ENCODE data around the gene ZRSR2. TPM values are rescaled to one million over a fixed set of nuclear protein-coding genes. Genes with fewer than 3 reads are reported as not detected.

The ZRSR2 gene
- total and polyA plus RNA-seq, 10 of the 15 experiments (the other 5 are each of a cell fraction or from before 2014, with no cell fraction given) = 8.8 to 34.1 (median 15.6) TPM

DNA sequence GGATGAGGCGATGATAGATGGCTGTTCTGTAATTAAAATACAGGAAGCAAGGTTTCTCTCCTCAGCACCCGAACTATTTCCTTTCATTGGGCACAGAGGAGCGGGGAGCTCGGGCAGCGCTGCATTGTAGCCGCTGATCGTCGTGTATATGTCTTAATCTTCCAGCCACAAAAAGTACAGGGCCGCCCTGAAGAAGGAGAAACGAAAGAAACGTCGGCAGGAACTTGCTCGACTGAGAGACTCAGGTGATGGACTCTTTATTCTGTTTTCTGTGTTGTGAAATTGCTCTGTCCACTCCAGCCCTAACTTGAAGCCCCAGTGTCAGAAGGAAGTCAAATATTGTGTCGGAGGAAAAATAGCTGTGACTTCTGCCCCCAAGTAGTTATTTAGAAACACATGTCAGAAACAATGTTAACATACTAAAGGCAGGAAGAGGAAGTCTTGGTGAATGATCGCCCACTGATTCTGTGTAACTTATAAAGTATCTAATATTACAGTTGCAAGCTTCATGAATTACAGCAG, 546 bp downstream of the ZRSR2 start:
- ChIA-PET CTCF (interaction anchor here (1.0 to 1.7 kb wide), 4 partner anchors 9 to 64 kb away, joined by 3 to 8 read pairs (median 4); partner anchors contain the start of gene AP1S2), RAD21 (ENCODE audit: unreplicated experiment) (interaction anchor here (0.6 to 1.5 kb wide), 5 partner anchors 8 to 65 kb away, joined by 3 to 5 read pairs (median 3); partner anchors contain the start of gene AP1S2), POLR2A (interaction anchor here (0.8 to 2.5 kb wide), 6 partner anchors 8 to 124 kb away, joined by 3 to 18 read pairs (median 8); partner anchors contain the start of gene AP1S2), SMC1A (ENCODE audit: uncharacterized antibody, unreplicated experiment) (interaction anchor here (0.8 to 3.2 kb wide), 5 partner anchors 9 to 65 kb away, joined by 3 to 16 read pairs (median 9); no protein-coding TSS in a partner anchor)
- FAIRE-seq (peak; percentile 80), DNase-seq (ENCODE audit: low read depth, low spot score) (peak; percentile 13), ATAC-seq (no peak; the same call in 1 of the 3 replicates)
- Histone ChIP-seq H3K27ac (ENCODE audit: control insufficient read depth, insufficient read depth) (peak overlapping the region; percentile 67), H3K36me3 (ENCODE audit: control insufficient read depth in 2 of 2, insufficient read depth in 2 of 2, low read length in 1 of 2) (peaks cover 0 to 15% of the 10 kb centered on the region in 2 experiments; a peak in 1 of 4 replicates), H3K4me3 (peak overlapping the region; percentile 71), H3K9ac (ENCODE audit: control insufficient read depth, insufficient read depth, low read length) (peak overlapping the region; percentile 78), H3K9me3 (replicated peaks; ENCODE audit: control insufficient read depth, insufficient read depth, low read length) (no peaks in the 10 kb centered on the region), H3K4me2 (ENCODE audit: control insufficient read depth, insufficient read depth) (peak overlapping the region; percentile 72), H3K27me3 (replicated peaks in 1 of 2; ENCODE audit: control insufficient read depth in 2 of 2, insufficient read depth in 2 of 2, low read length in 1 of 2) (no peaks in the 10 kb centered on the region), H3K79me2 (ENCODE audit: control insufficient read depth, insufficient read depth, low read length) (peaks cover 27% of the 10 kb centered on the region), H2AFZ (ENCODE audit: control insufficient read depth, low read depth, low read length) (peak overlapping the region; percentile 90), H4K20me1 (ENCODE audit: control insufficient read depth, insufficient read depth) (no peaks in the 10 kb centered on the region), H3K4me1 (ENCODE audit: control insufficient read depth, insufficient read depth, low read length) (no peaks in the 10 kb centered on the region)
- BruUV-seq (replicated peaks) = TSS peak; percentile 86
- 0% methylated on average over 15 of the region's 15 CpGs for WGBS (ENCODE audit: insufficient coverage, insufficient replicate concordance, low lambda C conversion rate, missing lambda C conversion rate)
- TF ChIP-seq CBFB (IDR thresholded peaks at IDR 0.05; ENCODE audit: low read depth) (no peak), WRNIP1 (IDR thresholded peaks at IDR 0.05; ENCODE audit: borderline replicate concordance, low read depth, low read length) (no peak), IKZF2 (IDR thresholded peaks at IDR 0.05) (no peak), SPI1 (IDR thresholded peaks at IDR 0.05; ENCODE audit: borderline replicate concordance, insufficient read depth, low read depth, low read length) (peak; percentile 52)
- TF ChIP-seq, protein P1, sequence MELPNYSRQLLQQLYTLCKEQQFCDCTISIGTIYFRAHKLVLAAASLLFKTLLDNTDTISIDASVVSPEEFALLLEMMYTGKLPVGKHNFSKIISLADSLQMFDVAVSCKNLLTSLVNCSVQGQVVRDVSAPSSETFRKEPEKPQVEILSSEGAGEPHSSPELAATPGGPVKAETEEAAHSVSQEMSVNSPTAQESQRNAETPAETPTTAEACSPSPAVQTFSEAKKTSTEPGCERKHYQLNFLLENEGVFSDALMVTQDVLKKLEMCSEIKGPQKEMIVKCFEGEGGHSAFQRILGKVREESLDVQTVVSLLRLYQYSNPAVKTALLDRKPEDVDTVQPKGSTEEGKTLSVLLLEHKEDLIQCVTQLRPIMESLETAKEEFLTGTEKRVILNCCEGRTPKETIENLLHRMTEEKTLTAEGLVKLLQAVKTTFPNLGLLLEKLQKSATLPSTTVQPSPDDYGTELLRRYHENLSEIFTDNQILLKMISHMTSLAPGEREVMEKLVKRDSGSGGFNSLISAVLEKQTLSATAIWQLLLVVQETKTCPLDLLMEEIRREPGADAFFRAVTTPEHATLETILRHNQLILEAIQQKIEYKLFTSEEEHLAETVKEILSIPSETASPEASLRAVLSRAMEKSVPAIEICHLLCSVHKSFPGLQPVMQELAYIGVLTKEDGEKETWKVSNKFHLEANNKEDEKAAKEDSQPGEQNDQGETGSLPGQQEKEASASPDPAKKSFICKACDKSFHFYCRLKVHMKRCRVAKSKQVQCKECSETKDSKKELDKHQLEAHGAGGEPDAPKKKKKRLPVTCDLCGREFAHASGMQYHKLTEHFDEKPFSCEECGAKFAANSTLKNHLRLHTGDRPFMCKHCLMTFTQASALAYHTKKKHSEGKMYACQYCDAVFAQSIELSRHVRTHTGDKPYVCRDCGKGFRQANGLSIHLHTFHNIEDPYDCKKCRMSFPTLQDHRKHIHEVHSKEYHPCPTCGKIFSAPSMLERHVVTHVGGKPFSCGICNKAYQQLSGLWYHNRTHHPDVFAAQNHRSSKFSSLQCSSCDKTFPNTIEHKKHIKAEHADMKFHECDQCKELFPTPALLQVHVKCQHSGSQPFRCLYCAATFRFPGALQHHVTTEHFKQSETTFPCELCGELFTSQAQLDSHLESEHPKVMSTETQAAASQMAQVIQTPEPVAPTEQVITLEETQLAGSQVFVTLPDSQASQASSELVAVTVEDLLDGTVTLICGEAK (IDR thresholded peaks at IDR 0.05; ENCODE audit: borderline replicate concordance) = peak; percentile 1; the same call in 1 of the 2 replicates
- TF ChIP-seq, protein P2, sequence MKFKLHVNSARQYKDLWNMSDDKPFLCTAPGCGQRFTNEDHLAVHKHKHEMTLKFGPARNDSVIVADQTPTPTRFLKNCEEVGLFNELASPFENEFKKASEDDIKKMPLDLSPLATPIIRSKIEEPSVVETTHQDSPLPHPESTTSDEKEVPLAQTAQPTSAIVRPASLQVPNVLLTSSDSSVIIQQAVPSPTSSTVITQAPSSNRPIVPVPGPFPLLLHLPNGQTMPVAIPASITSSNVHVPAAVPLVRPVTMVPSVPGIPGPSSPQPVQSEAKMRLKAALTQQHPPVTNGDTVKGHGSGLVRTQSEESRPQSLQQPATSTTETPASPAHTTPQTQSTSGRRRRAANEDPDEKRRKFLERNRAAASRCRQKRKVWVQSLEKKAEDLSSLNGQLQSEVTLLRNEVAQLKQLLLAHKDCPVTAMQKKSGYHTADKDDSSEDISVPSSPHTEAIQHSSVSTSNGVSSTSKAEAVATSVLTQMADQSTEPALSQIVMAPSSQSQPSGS (IDR thresholded peaks at IDR 0.05; ENCODE audit: low read length) = no peak
- in situ Hi-C loops (cut with MboI) = no loop called here
- intact Hi-C loops (cut with micrococcal nuclease; ENCODE audit: unreplicated experiment) = loop anchor here (2.0 to 5.0 kb wide), 2 partner anchors 64 to 114 kb away; partner anchors contain the start of gene AP1S2
